Colon (tissue), 2 donors: ENCODE data around the gene GPR78.

Source experiments
- FAIRE-seq: peaks from 2 replicates; lab custom pipeline; 2012; peaks lifted over from hg19 to GRCh38; lab: Jason Lieb, UNC
- donor health status: control.
- donor health status: control.

GPR78 gene

DNA sequence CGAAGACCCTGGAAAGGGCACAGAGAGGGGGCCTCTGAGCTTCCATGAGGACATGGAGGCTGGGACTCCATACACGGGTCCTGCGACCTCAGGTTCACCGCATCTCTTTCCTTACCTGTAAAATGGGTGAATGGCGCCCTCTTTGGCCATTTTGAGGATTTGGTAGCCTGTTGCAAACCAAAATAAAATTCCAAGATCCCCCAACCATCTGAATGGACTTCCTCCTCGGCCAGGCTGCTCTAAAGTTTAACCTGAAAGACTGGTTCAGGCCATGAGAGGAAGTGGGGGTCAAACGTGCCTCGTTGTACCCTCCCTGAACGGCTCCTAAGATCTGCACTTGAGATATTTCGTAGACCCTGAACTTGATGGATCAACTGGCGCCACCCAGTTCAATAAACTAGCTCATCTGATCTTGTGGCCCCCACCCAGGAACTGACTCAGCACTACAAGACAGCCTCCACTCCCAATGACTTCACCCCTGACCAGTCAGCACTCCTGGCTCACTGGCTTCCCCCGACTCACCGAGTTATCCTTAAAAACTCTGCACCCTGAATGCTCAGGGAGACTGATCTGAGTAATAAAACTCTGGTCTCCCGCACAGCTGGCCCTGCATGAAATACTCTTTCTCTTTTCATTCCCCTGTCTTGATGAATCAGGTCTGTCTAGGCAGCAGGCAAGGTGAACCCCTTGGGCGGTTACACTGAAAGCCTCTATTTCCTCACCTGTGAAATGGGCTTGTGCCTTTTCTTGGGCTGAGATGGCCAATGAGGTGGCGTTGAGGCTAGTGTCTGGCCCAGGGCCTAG lies 32.9 kb upstream of the GPR78 start:
- no peak for FAIRE-seq

DNA sequence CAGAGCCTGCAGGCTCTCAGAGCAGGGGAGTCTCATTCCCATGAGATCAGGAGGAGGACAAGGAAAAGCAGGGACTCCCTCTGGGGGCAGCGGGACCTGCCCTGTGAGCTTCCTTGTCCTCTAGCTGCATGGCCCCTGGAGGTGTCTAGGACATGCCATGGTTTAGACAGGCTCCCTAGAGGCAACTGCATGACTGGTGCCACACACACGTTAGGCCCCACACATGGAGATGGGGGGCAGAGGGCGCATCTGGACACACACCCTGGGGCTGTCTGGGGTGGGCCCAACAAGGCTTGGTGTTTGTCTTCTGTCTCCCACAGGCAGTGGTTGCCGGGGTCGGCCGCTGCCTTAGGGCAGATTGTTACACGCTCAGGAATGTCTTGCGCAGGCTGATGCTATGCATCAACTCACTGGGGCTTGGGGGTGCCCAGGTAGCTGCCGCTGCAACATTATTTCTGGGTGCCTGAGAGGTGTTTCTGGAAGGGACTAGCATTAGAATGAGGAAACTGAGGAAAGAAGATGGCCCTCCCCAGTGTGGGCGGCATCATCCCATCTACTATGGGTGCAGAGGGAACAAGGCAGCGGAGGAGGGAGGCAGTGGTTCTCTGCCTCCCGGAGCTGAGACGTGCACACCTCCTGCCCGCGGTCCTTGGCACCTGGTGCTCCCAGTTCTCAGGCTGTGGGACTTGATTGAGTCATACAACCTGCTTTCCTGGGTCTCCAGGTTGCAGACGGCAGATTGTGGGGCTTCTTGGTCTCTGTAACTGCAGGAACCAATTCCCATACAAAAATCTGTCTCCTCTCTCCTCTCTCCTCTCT lies 32.1 kb upstream of the GPR78 start:
- no peak for FAIRE-seq

DNA sequence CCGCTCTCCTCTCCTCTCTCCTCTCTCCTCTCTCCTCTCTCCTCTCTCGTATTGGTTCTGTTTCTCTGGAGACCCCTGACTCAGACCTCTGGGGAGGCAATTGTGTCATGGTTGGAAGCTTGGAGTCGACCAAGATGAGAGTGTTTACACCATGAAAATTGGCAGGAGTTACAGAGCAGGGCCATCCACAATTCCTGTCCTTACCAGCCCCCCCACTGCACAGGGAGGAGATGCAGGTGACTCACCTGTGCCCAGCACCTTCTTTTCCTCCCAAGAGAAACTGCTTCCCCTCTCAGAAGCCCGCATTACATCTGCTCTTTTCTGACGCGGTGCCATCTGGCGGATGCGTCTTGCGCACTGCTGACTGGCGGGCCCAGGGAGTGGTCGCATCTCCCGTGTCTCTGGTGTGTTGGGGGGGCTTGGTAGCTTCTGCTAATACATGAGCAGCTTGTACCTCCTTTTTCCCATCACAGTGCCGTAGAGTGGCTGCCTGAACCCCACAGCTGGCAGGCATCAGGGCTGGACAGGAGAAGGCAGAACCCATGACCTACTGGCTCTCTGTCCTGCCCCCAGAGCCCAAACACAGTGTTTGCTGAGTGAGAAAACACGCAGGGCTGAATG lies 31.4 kb upstream of the GPR78 start:
- FAIRE-seq, result no peak

GRCh38 chr4:8549352-8549931 lies 30.8 kb upstream of the GPR78 start:
- no peak for FAIRE-seq

- no peak for FAIRE-seq
Measured at GRCh38 chr4:8550691-8551090, 29.5 kb upstream of the GPR78 start.

- no peak for FAIRE-seq
Measured at GRCh38 chr4:8552024-8552423, 28.2 kb upstream of the GPR78 start.

- no peak for FAIRE-seq
Measured at GRCh38 chr4:8552581-8553205, 27.5 kb upstream of the GPR78 start.

DNA sequence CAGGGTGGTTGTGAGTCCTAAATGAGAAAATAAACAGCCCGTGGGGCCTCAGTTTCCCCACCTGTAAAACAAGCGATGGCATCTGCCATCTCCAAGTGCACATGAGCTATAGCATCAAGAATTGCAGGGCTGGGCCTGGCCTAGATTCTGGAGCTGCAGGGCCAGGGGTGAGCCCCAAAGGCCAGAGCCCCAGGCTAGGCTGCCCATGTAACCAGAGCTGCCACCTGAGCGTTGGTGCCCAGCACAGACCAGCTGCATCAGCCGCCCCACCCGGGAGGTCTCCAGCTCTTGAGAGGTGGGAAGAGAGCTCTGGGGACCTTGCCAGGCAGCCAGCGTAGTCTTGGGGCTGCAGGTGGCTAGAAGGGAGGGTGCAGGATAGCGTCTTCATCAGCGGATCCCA lies 27.0 kb upstream of the GPR78 start:
- no peak for FAIRE-seq

- no peak for FAIRE-seq
Measured at GRCh38 chr4:8553991-8554405, 26.2 kb upstream of the GPR78 start.

GRCh38 chr4:8554555-8555100 lies 25.6 kb upstream of the GPR78 start:
- no peak for FAIRE-seq

- no peak for FAIRE-seq
Measured at GRCh38 chr4:8555716-8556115, 24.5 kb upstream of the GPR78 start.

DNA sequence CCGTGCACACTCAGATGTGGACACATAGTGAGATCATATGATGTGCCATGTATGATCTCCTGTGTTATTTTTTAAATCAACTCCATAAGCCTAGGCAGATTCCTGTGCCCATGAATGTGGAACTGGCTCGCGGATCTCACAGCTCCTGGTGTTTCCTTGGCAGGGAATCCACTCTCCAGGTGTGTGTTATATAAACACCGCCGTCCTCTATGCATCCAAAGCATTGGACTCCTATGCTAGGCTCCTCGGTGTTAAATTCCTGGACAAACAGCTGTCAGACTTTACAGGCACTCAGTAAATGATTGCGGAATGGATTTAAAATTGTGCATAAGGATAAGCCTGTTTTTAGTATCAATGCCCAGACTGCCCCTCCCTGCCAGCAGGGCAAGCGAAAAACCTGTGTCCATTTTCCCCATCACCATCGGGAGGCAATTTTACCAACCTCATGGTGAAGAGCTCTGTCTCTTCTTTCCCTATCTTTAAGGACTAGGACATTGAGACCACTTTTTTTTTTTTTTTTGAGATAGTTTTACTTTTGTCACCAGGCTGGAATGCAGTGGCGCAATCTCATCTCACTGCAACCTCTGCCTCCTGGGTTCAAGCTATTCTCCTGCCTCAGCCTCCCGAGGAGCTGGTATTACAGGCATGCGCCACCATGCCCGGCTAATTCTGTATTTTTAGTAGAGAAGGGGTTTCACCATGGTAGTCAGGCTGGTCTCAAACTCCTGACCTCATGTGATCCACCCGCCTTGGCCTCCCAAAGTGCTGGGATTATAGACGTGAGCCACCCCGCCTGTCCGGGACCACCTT lies 23.6 kb upstream of the GPR78 start:
- no peak for FAIRE-seq

- FAIRE-seq, result no peak
Measured at GRCh38 chr4:8557151-8558076, 22.8 kb upstream of the GPR78 start.

DNA sequence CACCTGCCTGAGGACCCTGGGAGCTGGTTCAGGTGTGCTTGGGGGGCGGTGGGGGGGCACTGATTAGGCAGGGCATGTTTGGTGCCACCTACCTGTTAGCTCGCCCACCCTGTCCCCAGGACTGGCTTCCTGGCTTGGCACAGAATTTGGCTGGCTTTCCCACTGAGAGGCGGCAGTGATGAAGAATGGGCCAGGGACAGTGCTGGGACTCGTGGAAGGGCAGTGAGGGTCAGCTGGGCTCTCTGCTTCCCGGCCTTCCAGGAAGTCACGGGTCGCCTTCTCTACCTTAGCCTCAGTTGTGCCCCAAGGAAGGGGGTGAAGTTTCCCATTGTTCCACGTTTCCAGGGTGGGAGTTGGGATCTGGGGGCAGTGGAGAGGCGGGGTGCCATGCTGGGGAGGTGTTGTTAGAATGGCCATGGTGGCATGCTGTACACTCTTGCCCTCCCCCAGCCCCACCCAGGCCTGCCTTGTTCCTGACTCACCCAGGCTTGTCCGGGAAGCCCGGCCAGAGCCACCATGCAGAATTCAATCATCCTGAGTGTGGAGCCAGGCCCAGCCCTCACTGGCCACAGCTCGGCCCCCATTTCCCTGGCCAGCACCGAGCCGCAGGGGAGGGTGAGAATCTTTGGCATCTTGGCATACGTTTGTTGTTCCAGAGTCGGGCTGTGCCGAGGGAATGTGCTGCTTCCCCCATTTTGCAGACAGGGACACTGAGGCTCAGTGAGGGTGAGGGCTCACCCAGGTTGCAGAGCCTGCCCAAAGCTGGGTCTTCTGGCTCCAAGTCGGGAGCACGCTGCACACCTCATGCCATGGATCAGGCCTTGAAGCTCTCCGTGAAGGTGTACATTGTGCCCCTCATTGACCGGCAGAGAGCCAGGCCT lies 21.9 kb upstream of the GPR78 start:
- no peak for FAIRE-seq

- no peak for FAIRE-seq
Measured at GRCh38 chr4:8559011-8559410, 21.2 kb upstream of the GPR78 start.

DNA sequence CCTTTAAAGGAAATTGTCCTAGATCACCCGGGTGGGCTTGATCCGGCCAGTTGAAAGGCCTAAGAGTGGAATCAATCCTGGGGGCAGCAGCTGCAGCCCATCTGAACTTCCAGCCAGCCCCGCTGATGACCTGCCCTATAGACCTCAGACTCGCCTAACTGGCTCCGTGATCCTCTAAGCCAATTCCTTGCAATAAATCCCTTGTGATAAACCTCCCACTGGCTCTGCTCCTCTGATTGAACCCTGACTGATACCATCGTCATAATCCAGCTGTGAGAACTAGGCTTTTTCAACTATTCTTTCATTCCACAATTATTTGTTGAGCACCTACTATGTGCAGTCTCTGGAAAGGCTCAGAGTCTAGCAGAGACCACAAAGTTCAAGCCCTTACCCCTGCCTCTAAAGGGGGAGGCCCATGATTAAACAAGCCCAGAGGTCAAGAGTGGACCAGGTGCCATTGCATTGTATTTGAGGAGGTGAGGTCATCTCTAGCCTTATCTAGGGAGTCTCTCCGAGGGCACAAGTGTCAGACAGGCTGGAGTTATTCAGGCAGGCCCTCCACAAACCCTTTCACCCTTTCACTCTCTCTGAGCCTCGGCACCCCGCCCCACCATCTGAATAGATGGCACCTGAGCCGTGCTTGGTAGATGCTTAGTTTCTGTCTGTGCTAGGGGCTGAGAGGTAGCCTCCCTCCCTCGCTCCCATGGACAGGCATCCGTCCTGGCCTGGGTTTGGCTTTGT lies 20.5 kb upstream of the GPR78 start:
- no peak for FAIRE-seq

- FAIRE-seq, result no peak
Measured at GRCh38 chr4:8560265-8561047, 19.7 kb upstream of the GPR78 start.
